HG03159 (cell line): ENCODE results near the gene UGCG.
A peak's percentile ranks its signal among the peaks of the same experiment; 100 is the strongest.
"Not testable (repeated sequence)": the region's sequence is repeated elsewhere in the genome, so short reads cannot be mapped to it uniquely, and the experiment has no call there.

Experiments used
- ATAC-seq: cut with Tn5 transposase; IDR thresholded peaks from one replicate; pipeline ENCODE4 v1.9.1; 2021; ENCODE audit warnings: mild to moderate bottlenecking, moderate library complexity; ENCODE audit not compliant: unreplicated experiment

UGCG gene

DNA sequence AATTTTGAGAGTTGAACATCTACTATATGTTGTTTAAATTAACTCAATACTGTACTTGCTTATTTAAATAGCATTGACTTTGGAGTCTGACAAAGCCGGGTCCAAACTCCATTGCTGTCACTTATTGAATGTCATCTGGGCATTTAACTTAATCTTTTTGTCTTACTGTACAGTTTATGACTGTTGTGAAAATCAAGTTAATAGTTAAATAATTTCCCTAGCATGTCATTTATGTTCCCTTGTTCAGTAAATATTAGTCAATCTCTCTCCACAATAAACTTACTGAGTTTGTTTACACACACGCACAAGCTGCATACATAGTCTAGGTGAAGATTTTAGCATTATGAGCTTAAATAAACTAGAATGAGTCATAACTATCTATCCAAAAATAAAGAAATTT lies 6.3 kb upstream of the UGCG start:
- ATAC-seq = no peak

DNA sequence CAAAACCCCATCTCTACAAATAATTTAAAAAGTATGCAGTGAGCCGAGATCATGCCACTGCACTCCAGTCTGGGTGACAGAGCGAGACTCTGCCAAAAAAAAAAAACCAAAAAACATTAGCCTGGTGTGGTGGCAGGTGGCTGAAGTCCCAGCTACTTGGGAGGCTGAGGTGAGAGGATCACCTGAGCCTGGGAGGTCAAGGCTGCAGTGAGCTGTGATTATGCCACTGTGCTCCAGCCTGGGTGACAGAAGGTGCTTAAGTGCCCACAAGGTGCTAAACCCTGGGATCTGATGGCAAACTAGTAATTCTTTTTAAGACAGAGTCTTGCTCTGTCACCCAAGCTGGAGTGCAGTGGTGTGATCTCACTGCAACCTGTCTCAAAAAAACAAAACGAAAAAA lies 5.7 kb upstream of the UGCG start:
- ATAC-seq = not testable (repeated sequence)

GRCh38 chr9:111891910-111892499 lies 4.6 kb upstream of the UGCG start:
- ATAC-seq = no peak

DNA sequence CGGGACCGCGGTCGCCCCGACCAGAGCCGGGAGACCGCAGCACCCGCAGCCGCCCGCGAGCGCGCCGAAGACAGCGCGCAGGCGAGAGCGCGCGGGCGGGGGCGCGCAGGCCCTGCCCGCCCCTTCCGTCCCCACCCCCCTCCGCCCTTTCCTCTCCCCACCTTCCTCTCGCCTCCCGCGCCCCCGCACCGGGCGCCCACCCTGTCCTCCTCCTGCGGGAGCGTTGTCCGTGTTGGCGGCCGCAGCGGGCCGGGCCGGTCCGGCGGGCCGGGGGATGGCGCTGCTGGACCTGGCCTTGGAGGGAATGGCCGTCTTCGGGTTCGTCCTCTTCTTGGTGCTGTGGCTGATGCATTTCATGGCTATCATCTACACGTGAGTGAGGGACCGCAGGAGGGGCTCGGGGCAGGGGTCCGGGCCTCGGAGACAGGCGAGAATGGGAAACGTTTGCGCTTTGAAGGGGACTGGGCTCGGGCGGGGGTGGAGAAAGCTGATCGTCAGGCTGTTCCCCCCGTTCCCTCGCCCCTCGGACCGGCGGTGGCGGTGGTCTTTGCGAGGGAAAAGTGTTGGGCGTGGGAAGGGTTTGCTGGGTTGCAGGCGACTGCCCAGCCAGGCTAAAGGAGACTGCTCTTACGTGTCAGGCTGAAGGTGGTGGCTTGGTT lies 457 bp downstream of the UGCG start:
- peak; percentile 37 for ATAC-seq

DNA sequence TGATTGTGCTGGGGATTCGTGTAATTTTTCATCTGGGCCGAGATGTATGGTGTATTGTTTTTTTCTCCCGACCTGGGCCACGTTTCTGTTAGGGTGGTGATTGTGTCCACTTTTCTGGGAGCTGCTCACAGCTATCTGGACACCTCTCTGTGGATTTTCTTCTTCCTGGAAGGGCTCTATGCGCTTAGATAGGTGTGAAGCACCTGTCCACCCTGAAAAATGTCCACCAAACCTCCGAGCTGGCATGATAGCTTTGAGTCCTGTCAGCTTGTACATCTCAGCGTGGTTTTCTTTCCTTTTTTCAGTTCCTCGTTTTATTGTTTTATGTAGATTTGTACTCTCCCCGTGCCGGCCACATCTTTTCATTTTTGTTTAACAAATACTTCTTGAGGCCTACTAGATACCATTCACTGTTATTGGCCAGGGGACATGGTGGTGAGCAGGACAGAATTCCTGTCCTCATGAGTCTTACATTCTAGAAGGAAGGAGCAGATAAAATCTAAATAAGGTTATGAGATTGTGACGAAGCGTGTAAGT lies 1.1 kb downstream of the UGCG start:
- peak; percentile 33 for ATAC-seq

DNA sequence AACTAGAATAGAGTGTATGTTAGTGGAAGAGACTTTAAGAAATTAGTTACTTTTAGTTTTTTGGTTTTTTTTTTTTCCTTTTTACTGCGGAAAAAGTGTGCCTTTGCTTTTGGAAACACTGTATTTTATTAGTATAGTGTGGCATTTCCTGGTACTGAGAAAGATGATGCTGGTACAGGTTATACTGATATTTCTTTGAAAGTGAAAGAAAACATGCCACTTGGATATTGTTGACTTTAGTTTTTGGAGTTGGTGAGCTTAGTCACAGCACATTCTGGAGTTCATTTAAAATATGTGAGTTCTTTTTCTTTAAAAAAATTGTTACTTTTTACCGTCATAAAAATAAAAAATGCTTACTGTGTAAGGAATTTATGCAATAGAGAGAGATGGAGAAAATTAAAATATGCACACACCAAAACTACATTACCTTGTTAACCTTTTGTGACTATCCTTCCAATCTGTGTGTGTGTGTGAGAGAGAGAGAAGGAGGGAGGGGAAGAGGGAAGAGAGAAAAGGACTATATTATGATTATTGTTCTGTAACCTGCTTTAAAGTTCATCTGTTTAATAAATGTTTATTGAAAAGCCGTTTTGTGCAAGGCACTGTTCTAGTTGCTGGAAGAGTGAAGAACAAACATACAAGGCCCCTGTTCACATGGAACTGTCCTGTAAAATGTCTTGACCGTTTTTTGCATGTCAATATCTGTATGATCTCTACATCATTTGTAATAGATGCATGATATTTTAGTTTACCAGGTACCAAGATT lies 1.9 kb downstream of the UGCG start:
- no peak for ATAC-seq

GRCh38 chr9:111900151-111900857 lies 3.7 kb downstream of the UGCG start:
- no peak for ATAC-seq

GRCh38 chr9:111900858-111901612 lies 4.4 kb downstream of the UGCG start:
- ATAC-seq = no peak

GRCh38 chr9:111902391-111903139 lies 6.0 kb downstream of the UGCG start:
- ATAC-seq = no peak

- ATAC-seq = not testable (repeated sequence)
These were observed 6.9 kb downstream of the UGCG start for GRCh38 chr9:111903535-111903934.

- ATAC-seq = no peak
These were observed 7.4 kb downstream of the UGCG start for GRCh38 chr9:111904026-111904425.

- no peak for ATAC-seq
These were observed 8.3 kb downstream of the UGCG start for GRCh38 chr9:111904891-111905291.

DNA sequence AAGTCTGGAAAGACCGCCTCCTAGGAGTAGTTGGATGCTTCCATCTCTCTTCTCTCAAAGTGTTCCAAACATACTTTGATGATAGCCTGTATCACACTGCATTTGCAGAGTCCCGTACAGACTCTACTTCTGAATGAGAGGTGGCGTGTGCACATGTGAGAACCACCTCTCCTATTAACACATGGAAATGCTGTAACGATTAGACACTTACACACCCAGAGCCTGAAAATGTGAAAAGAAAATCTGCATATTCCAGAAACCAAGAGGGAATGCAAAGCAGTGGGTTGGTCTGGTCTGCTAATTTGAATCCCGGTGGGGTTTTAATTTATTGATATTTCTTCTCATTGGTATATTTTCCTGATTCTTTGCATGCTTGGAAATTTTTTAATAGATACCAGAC lies 10.5 kb downstream of the UGCG start:
- no peak for ATAC-seq

DNA sequence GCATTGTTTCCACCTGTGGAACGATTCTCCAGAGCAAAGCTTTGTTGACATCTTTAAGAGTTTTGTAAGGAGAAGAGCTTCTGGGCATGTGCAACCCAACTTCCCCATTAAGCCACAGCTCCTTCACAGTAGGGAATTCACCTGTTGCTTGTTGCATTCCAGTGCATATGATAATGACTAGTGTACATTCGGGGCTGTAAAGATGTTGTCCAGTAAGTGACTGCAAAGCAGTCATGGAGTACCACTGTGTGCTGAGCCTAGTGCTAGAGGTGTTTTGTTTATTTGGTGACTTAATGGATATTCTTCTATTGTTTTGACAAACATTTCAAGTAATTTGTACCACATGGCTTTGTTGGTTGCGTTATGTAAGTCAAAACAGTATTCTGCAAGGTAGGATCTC lies 12.8 kb downstream of the UGCG start:
- ATAC-seq = no peak

DNA sequence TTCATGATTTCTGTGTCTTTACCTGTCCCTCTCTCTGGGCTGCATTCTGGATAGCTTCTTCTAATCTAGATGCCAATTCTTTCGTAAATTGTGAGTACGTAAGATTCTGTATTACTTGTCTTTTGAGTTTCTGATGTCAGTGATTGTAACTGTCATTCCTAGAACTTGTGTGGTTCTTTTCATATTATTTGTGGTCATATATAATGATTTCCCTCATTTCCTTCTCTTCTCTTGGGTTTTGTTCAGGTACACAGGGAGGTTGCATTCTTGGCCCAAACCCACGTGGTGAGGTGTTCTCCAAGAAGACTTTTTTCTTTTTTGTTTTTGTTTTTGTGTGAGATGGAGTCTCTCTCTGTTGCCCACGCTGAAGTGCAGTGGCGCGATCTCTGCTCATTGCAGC lies 13.8 kb downstream of the UGCG start:
- ATAC-seq = no peak

DNA sequence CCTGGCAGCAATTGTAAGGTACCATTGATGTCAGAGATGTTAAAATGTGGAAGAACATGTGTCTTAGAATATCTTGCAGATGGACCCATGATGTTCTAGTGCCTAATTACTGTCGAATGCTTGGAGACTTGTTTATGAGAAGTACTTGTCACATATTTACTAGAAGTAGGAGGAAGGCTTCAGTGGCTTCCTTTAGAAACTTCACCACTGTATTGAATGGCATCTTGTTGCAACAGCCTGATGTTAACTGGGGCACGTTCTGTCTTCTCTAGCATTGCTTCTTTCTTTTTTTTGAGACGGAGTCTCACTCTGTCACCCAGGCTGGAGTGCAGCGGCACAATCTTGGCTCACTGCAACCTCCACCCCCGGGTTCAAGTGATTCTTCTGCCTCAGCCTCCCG lies 16.5 kb downstream of the UGCG start:
- ATAC-seq = no peak

GRCh38 chr9:111914749-111915424 lies 18.3 kb downstream of the UGCG start:
- ATAC-seq = no peak

DNA sequence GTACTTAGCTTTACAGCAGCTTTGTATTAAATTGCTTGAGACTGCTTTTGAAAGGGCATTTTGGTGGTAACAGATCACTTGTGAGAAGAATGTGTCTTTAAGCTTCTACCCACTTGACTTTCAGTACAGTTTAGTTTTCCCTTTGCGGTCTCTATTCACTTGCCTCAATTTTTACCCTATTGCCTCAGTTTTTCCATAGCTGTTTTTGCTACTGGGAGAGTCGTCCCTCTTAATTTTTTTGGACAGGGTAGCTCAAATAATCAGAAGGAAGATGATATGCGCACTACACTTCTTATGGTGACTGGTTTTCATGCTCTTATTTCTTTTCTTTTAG lies 18.8 kb downstream of the UGCG start:
- no peak for ATAC-seq

DNA sequence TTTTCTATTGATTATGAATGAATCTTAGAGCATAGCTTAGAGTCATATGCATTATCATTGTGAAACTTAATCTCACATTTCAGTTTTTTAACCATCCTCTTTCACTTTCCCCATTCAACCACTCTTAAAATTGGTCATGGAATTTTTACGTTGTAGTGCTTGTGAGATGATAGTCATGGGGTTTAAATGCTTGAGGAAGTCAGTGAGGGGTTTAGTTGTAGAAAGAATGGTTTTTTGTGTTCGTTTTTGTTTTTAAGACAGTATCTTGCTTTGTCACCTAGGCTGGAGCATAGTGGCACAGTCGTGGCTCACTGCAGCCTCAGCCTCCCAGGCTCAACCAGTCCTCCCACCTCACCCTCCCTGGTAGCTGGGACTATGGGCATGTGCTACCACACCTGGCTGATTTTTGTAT lies 19.6 kb downstream of the UGCG start:
- peak; percentile 63 for ATAC-seq
